Endothelial cell (in vitro differentiated cells): ENCODE data around the gene GPD1. TPM values are rescaled to one million over a fixed set of nuclear protein-coding genes. Genes with fewer than 3 reads are reported as not detected.

ENCODE experiments used
- DNase-seq: peaks from one replicate; pipeline ENCODE4 v3.0.0; 2021; ENCODE audit warnings: low spot score
- H3K27ac Mint-ChIP-seq: one replicate; pipeline ENCODE4 v1.8.0; 2021; ENCODE audit warnings: mixed read lengths, inconsistent platforms; ENCODE audit not compliant: unreplicated experiment
- H3K27me3 Mint-ChIP-seq: one replicate; pipeline ENCODE4 v1.8.0; 2021; ENCODE audit warnings: mild to moderate bottlenecking, moderate library complexity, mixed read lengths, inconsistent platforms; ENCODE audit not compliant: unreplicated experiment
- H3K36me3 Mint-ChIP-seq: one replicate; pipeline ENCODE4 v1.8.0; 2021; ENCODE audit warnings: mild to moderate bottlenecking, low read depth, mixed read lengths, inconsistent platforms; ENCODE audit not compliant: unreplicated experiment
- H3K4me1 Mint-ChIP-seq: one replicate; pipeline ENCODE4 v1.8.0; 2021; ENCODE audit warnings: mild to moderate bottlenecking, mixed read lengths, inconsistent platforms; ENCODE audit not compliant: unreplicated experiment
- H3K4me3 Mint-ChIP-seq: one replicate; pipeline ENCODE4 v1.8.0; 2021; ENCODE audit warnings: mild to moderate bottlenecking, mixed read lengths, inconsistent platforms; ENCODE audit not compliant: unreplicated experiment
- H3K9me3 Mint-ChIP-seq: one replicate; pipeline ENCODE4 v1.8.0; 2021; ENCODE audit warnings: mixed read lengths, inconsistent platforms; ENCODE audit not compliant: unreplicated experiment
- total RNA-seq: library from RNA; stranded (reverse); fragmentation: NEBNext Ultra II Directional; extraction: Animal tissue kit (Norgen Biotek cat#: 25700); gene quantifications from one replicate; pipeline ENCODE4 v1.2.1, GENCODE V29; 2021; ENCODE audit not compliant: unreplicated experiment
- TF ChIP-seq, protein P1 (sequence below): fragments of 200-600 bp; sonication (generic); IDR thresholded peaks from one replicate; pipeline ENCODE4 v1.5.0; 2021; ENCODE audit warnings: antibody characterized with exemption; ENCODE audit not compliant: unreplicated experiment

Gene GPD1
- total RNA-seq, 1 donor from 2014 or later = not detected

DNA sequence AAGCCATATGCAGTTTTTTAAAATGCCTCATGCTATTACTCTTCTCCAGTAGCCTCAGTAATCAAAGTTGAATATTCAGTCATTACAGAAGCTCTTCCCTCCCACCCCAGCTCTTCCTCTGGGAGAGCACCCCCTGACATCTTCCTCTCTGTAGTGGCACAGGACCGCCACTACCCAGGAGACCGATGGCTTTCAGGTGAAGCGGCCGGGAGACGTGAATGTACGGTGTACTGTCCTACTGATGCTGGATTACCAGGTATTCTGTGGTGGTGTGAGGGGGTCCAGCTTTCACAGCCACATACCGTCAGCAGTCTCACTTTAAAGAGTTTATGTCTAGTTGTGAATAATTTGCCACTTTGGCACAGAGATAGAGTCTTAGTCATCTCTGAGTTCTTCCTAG lies 14.1 kb upstream of the GPD1 start:
- Mint-ChIP-seq H3K9me3 (no peaks in the 10 kb centered on the region), H3K4me3 (no peak overlapping the region), H3K27me3 (peaks cover 1% of the 10 kb centered on the region), H3K4me1 (peaks cover 10% of the 10 kb centered on the region), H3K27ac (no peak overlapping the region), H3K36me3 (peaks cover 11% of the 10 kb centered on the region)
- TF ChIP-seq, protein P1, sequence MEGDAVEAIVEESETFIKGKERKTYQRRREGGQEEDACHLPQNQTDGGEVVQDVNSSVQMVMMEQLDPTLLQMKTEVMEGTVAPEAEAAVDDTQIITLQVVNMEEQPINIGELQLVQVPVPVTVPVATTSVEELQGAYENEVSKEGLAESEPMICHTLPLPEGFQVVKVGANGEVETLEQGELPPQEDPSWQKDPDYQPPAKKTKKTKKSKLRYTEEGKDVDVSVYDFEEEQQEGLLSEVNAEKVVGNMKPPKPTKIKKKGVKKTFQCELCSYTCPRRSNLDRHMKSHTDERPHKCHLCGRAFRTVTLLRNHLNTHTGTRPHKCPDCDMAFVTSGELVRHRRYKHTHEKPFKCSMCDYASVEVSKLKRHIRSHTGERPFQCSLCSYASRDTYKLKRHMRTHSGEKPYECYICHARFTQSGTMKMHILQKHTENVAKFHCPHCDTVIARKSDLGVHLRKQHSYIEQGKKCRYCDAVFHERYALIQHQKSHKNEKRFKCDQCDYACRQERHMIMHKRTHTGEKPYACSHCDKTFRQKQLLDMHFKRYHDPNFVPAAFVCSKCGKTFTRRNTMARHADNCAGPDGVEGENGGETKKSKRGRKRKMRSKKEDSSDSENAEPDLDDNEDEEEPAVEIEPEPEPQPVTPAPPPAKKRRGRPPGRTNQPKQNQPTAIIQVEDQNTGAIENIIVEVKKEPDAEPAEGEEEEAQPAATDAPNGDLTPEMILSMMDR = no peak
- DNase-seq = no peak

DNA sequence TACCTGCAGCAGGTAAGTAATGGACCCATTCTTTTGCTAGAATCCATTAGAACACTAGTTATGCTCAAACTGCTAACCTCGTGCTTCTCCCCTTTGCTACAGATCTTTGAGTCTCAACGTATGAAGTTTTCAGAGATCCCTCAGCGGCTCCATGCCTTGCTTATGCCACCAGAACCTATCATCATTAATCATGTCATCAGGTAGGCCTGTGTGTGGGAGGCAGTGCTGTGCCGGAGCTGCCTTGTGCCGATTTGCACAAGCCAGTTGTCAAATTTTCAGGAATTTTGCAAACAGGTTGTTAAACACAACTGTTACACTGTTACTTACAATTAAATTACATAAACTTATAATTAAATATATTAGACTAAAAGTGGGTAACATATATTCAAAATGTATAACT lies 13.4 kb upstream of the GPD1 start:
- no peak overlapping the region for H3K27ac Mint-ChIP-seq
- H3K9me3 Mint-ChIP-seq = no peaks in the 10 kb centered on the region
- H3K4me1 Mint-ChIP-seq = peaks cover 10% of the 10 kb centered on the region
- no peak overlapping the region for H3K4me3 Mint-ChIP-seq
- TF ChIP-seq, protein P1 = no peak
- H3K36me3 Mint-ChIP-seq = peaks cover 15% of the 10 kb centered on the region
- no peak for DNase-seq
- peaks cover 1% of the 10 kb centered on the region for H3K27me3 Mint-ChIP-seq

DNA sequence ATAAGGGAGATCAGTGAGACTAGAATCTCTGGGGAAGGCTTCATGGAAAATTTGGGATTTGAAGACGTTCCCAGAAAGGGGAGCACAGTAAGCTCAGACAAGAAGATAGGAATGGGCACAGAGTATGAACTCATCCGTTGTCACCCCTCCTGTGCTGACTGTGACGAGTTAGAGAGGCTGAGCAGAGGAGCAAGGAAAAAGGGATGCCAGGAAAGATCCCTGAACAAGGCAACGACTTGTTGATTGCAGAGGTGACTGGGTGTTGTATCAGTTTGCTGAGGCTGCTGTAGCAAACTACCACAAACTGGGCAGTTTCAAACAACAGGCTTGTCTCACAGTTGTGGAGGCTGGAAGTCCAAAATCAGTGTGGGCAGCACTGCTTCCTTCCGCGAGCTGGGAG lies 5.9 kb upstream of the GPD1 start:
- Mint-ChIP-seq H3K4me3 (peak overlapping the region; percentile 22), H3K36me3 (peaks cover 52% of the 10 kb centered on the region), H3K4me1 (no peaks in the 10 kb centered on the region), H3K27me3 (peaks cover 2% of the 10 kb centered on the region), H3K9me3 (no peaks in the 10 kb centered on the region), H3K27ac (no peak overlapping the region)
- DNase-seq = no peak
- TF ChIP-seq, protein P1 = no peak

DNA sequence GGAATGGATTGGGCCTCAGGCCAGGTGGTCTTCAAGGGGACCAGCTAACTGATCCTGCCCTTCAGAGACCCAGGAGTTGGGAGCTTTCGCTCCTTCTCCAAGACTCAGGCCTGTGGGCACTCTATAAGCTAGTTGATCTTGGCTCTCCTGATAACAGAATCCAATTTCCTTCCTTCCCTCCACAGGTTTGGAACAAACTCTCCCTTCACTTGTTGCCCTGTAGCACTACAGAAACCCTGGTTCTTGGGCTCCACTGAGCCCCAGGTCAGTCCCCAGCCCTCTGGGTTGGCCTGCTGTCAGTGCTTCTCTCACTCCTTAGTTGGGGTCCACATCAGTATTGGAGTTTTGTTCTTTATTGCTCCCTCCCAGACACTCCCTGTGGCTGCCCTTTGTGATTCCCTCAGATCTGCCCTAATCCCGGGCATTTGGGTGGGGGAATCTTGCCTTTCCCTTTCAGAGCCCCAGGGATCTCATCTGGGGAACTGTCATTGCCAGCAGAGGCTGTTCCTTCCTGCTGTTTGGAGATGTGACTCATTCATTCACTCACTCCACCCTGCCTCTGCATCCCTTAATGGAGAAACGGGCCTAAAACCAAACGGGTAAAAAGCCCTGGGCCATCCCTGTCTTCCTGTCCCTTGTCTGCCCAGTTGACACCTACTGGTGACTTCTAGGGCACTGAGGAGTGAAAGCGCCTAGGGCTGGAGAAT lies 4.4 kb upstream of the GPD1 start:
- TF ChIP-seq, protein P1 = no peak
- peak overlapping the region; percentile 10 for H3K4me3 Mint-ChIP-seq
- no peak for DNase-seq
- H3K36me3 Mint-ChIP-seq = peaks cover 55% of the 10 kb centered on the region
- H3K27ac Mint-ChIP-seq = no peak overlapping the region
- no peaks in the 10 kb centered on the region for H3K9me3 Mint-ChIP-seq
- H3K4me1 Mint-ChIP-seq = no peaks in the 10 kb centered on the region
- H3K27me3 Mint-ChIP-seq = peaks cover 2% of the 10 kb centered on the region

DNA sequence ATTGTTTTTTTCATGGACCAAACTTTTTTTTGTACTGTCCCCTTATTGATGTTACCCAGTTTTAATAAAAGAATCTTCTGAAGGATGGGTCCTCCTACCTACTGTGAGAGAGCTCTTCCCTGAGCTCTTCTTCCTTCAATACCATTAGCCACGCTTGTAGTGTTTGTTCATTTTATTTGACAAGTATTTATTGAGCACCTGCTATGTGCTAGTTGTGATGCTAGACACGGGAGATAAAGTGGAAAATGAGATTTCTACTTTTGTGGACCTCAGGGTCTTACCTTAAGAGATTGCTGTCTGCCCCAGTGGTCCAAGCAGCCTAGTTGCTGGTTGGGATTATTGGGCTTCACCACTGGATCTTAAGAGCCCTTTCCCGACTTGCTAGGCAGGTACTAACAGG lies 3.2 kb upstream of the GPD1 start:
- H3K36me3 Mint-ChIP-seq = peaks cover 49% of the 10 kb centered on the region
- no peaks in the 10 kb centered on the region for H3K9me3 Mint-ChIP-seq

More for the DNA sequence above, 3.2 kb upstream of the GPD1 start:
- TF ChIP-seq, protein P1 = no peak
- Mint-ChIP-seq H3K27ac (no peak overlapping the region), H3K4me1 (no peaks in the 10 kb centered on the region), H3K4me3 (peak overlapping the region; percentile 62), H3K27me3 (peaks cover 4% of the 10 kb centered on the region)
- DNase-seq = no peak
